Naive thymus-derived CD4-positive, alpha-beta T cell (primary cell): ENCODE results near the gene EIF4A2. TPM values are rescaled to one million over a fixed set of nuclear protein-coding genes. Genes with fewer than 3 reads are reported as not detected.
A peak's percentile ranks its signal among the peaks of the same experiment; 100 is the strongest.

ENCODE experiments used
- ATAC-seq: fragments of 150-1000 bp; cut with Tn5 transposase; 2 replicates; pipeline ENCODE4 v1.10.0; 2021; ENCODE audit warnings: mild to moderate bottlenecking, moderate library complexity
- CTCF ChIA-PET: fragments of 350-600 bp; sonication (Branson Sonifier 250); formaldehyde crosslinking; loops from one replicate; lab custom pipeline; 2021; ENCODE audit warnings: antibody characterized with exemption; lab: Charles Lee
- POLR2A ChIA-PET: fragments of 350-600 bp; sonication (Branson Sonifier 250); formaldehyde crosslinking; loops from one replicate; lab custom pipeline; 2021; ENCODE audit warnings: antibody characterized with exemption, inconsistent platforms; lab: Charles Lee
- DNase-seq, 9 donors: peaks; one replicate each; pipeline versions ENCODE4 v3.0.0 to v3.0.0-alpha.2; 2020 to 2022; ENCODE audit warnings: mixed read lengths in 1 of 9
- H3K27ac ChIP-seq: one replicate; pipeline ENCODE4 v1.7.0; 2013; ENCODE audit warnings: mild to moderate bottlenecking, low read depth, low read length, moderate library complexity
- H3K27me3 ChIP-seq, 2 donors: one replicate each; pipeline ENCODE4 v1.7.0; 2013; ENCODE audit warnings: low read length in 2 of 2, mild to moderate bottlenecking in 2 of 2, moderate library complexity in 2 of 2; ENCODE audit not compliant: control insufficient read depth in 2 of 2, insufficient read depth in 2 of 2
- H3K36me3 ChIP-seq, 3 experiments: 1 replicate in 2 of 3; 2 replicates in 1 of 3; pipeline ENCODE4 v1.7.0; 2013; ENCODE audit warnings: low read length in 3 of 3, mild to moderate bottlenecking in 3 of 3, moderate library complexity in 1 of 3; ENCODE audit not compliant: insufficient read depth in 3 of 3, control insufficient read depth in 2 of 3
- H3K4me1 ChIP-seq, 2 donors: one replicate each; pipeline ENCODE4 v1.7.0; 2013; ENCODE audit warnings: low read length in 2 of 2, mild to moderate bottlenecking in 2 of 2, moderate library complexity in 1 of 2; ENCODE audit not compliant: control insufficient read depth in 2 of 2, insufficient read depth in 2 of 2
- H3K4me3 ChIP-seq: 2 replicates; pipeline ENCODE4 v1.7.0; 2013; ENCODE audit warnings: mild to moderate bottlenecking, low read length
- H3K9me3 ChIP-seq, 3 experiments: 1 replicate in 2 of 3; 2 replicates in 1 of 3; pipeline ENCODE4 v1.7.0; 2013; ENCODE audit warnings: low read length in 3 of 3; ENCODE audit not compliant: control insufficient read depth in 2 of 3
- H3K27ac Mint-ChIP-seq, 9 donors: one replicate each; pipeline ENCODE4 v1.8.0; 2020 to 2022; ENCODE audit warnings: mixed read lengths in 9 of 9, mild to moderate bottlenecking in 8 of 9, moderate library complexity in 5 of 9, inconsistent platforms in 2 of 9
- H3K27me3 Mint-ChIP-seq, 5 donors: one replicate each; pipeline ENCODE4 v1.8.0; 2021 to 2022; ENCODE audit warnings: mixed read lengths in 5 of 5, mild to moderate bottlenecking in 1 of 5
- H3K36me3 Mint-ChIP-seq, 5 donors: one replicate each; pipeline ENCODE4 v1.8.0; 2020 to 2022; ENCODE audit warnings: mixed read lengths in 5 of 5, mild to moderate bottlenecking in 3 of 5, inconsistent platforms in 1 of 5
- H3K4me1 Mint-ChIP-seq, 7 donors: one replicate each; pipeline ENCODE4 v1.8.0; 2020 to 2022; ENCODE audit warnings: mixed read lengths in 7 of 7, mild to moderate bottlenecking in 3 of 7, inconsistent platforms in 1 of 7
- H3K4me3 Mint-ChIP-seq, 10 donors: one replicate each; pipeline ENCODE4 v1.8.0; 2020 to 2022; ENCODE audit warnings: mild to moderate bottlenecking in 10 of 10, mixed read lengths in 10 of 10, moderate library complexity in 6 of 10, inconsistent platforms in 2 of 10
- H3K9me3 Mint-ChIP-seq, 11 donors: one replicate each; pipeline ENCODE4 v1.8.0; 2020 to 2022; ENCODE audit warnings: mixed read lengths in 11 of 11, mild to moderate bottlenecking in 4 of 11, inconsistent platforms in 1 of 11, moderate library complexity in 1 of 11
- intact Hi-C, 2 donors: fragments of 100-400 bp; cut with micrococcal nuclease; formaldehyde crosslinking; loops; one replicate each; pipeline ENCODE4 v1.15.1; 2023
- polyA plus RNA-seq, 2 donors: library from polyadenylated mRNA; unstranded; fragments of 300-500 nt; fragmentation: Illumina TruSeq; gene quantifications; one replicate each; pipeline ENCODE4 v1.2.3, GENCODE V29; 2021
- total RNA-seq, 6 experiments: library from RNA in 5 of 6; stranded (reverse) in 5 of 6; gene quantifications; 1 replicate in 5 of 6; 2 replicates in 1 of 6; pipeline ENCODE4 v1.2.3 and lab custom pipeline; 2021 to 2026

Gene EIF4A2
- total and polyA plus RNA-seq, 7 experiments from 2014 or later, result 237 to 804 (median 626) TPM

- ATAC-seq, result no peak
- Mint-ChIP-seq H3K27ac (peak overlapping the region in 7 of 9 donors; percentile 17 to 87 (median 57)), H3K4me3 (peak overlapping the region in 9 of 10 donors; percentile 8 to 99 (median 68)), H3K4me1 (peaks cover 29 to 65% (median 58%) of the 10 kb centered on the region in 7 donors), H3K36me3 (peaks cover 19 to 68% (median 64%) of the 10 kb centered on the region in 5 donors), H3K27me3 (peaks cover 0 to 3% (median 0%) of the 10 kb centered on the region in 5 donors), H3K9me3 (peaks cover 0 to 18% (median 0%) of the 10 kb centered on the region in 11 donors)
- no peaks in the 10 kb centered on the region for H3K27me3 ChIP-seq
- no peak for DNase-seq
- H3K27ac ChIP-seq, result no peak overlapping the region
- ChIA-PET CTCF (no interaction called here), POLR2A (interaction anchor here (0.6 to 1.6 kb wide), 4 partner anchors 11 to 855 kb away, joined by 3 to 9 read pairs (median 4); partner anchors contain the start of gene RFC4)
- H3K4me1 ChIP-seq, result peaks cover 37 to 50% of the 10 kb centered on the region in 2 donors
- intact Hi-C loops, result loop anchor here (10.0 kb wide), 2 partner anchors 1203 to 1973 kb away; partner anchors contain the start of genes SENP2 (in 1 of the 2) and VPS8 (in 1 of the 2)
- H3K9me3 ChIP-seq, result no peaks in the 10 kb centered on the region
- peaks cover 50 to 72% (median 59%) of the 10 kb centered on the region in 3 experiments for H3K36me3 ChIP-seq
- peak overlapping the region; percentile 15 for H3K4me3 ChIP-seq
Measured at GRCh38 chr3:186787642-186788481, 4.5 kb downstream of the EIF4A2 start.

- intact Hi-C loops, result loop anchor here (10.0 kb wide), 2 partner anchors 1204 to 1974 kb away; partner anchors contain the start of genes SENP2 (in 1 of the 2) and VPS8 (in 1 of the 2)
- ATAC-seq (no peak), DNase-seq (no peak)
- Histone ChIP-seq H3K36me3 (peaks cover 50 to 72% (median 59%) of the 10 kb centered on the region in 3 experiments), H3K27ac (no peak overlapping the region), H3K9me3 (no peaks in the 10 kb centered on the region), H3K4me3 (no peak overlapping the region), H3K4me1 (peaks cover 37 to 50% of the 10 kb centered on the region in 2 donors), H3K27me3 (no peaks in the 10 kb centered on the region)
- peaks cover 29 to 63% (median 54%) of the 10 kb centered on the region in 7 donors for H3K4me1 Mint-ChIP-seq
- CTCF ChIA-PET, result interaction anchor here (1.5 kb wide), 1 partner anchor 33 kb away, joined by 5 read pairs; no protein-coding TSS in a partner anchor
- no peaks in the 10 kb centered on the region for H3K27me3 Mint-ChIP-seq
- POLR2A ChIA-PET, result interaction anchor here (0.9 to 1.7 kb wide), 6 partner anchors 9 to 38 kb away, joined by 3 to 9 read pairs (median 4); partner anchors contain the start of gene RFC4
- peaks cover 0 to 11% (median 0%) of the 10 kb centered on the region in 11 donors for H3K9me3 Mint-ChIP-seq
- peak overlapping the region in 8 of 9 donors; percentile 12 to 87 (median 26) for H3K27ac Mint-ChIP-seq
- H3K36me3 Mint-ChIP-seq, result peaks cover 19 to 70% (median 66%) of the 10 kb centered on the region in 5 donors
- peak overlapping the region in 6 of 10 donors; percentile 1 to 99 (median 70) for H3K4me3 Mint-ChIP-seq
Measured at GRCh38 chr3:186788482-186789370, 5.3 kb downstream of the EIF4A2 start.

GRCh38 chr3:186789554-186790260, 6.3 kb downstream of the EIF4A2 start:
- Histone ChIP-seq H3K4me3 (no peak overlapping the region), H3K27me3 (no peaks in the 10 kb centered on the region), H3K9me3 (no peaks in the 10 kb centered on the region), H3K4me1 (peaks cover 35 to 45% of the 10 kb centered on the region in 2 donors), H3K36me3 (peaks cover 44 to 68% (median 61%) of the 10 kb centered on the region in 3 experiments), H3K27ac (no peak overlapping the region)
- ChIA-PET POLR2A (interaction anchor here (0.6 to 1.7 kb wide), 5 partner anchors 10 to 92 kb away, joined by 3 to 6 read pairs (median 4); partner anchors contain the start of gene RFC4), CTCF (interaction anchor here (1.5 kb wide), 1 partner anchor 32 kb away, joined by 5 read pairs; no protein-coding TSS in a partner anchor)
- Mint-ChIP-seq H3K4me1 (peaks cover 22 to 56% (median 47%) of the 10 kb centered on the region in 7 donors), H3K4me3 (no peak overlapping the region), H3K27me3 (no peaks in the 10 kb centered on the region), H3K9me3 (peaks cover 0 to 3% (median 0%) of the 10 kb centered on the region in 11 donors), H3K36me3 (peaks cover 13 to 69% (median 62%) of the 10 kb centered on the region in 5 donors), H3K27ac (peak overlapping the region in 2 of 9 donors; percentile 45 to 57)
- ATAC-seq, result no peak
- intact Hi-C loops, result loop anchor here (2.0 to 10.0 kb wide), 3 partner anchors 15 to 1975 kb away; partner anchors contain the start of genes SENP2 (in 1 of the 2) and VPS8 (in 1 of the 2)
- DNase-seq, result no peak

GRCh38 chr3:186790261-186790981, 7.0 kb downstream of the EIF4A2 start:
- POLR2A ChIA-PET, result interaction anchor here (0.6 to 1.7 kb wide), 4 partner anchors 9 to 92 kb away, joined by 3 to 4 read pairs (median 4); partner anchors contain the start of gene RFC4
- CTCF ChIA-PET, result interaction anchor here (1.5 kb wide), 1 partner anchor 31 kb away, joined by 5 read pairs; no protein-coding TSS in a partner anchor
- Histone ChIP-seq H3K27me3 (no peaks in the 10 kb centered on the region), H3K36me3 (peaks cover 37 to 60% (median 55%) of the 10 kb centered on the region in 3 experiments), H3K27ac (no peak overlapping the region), H3K9me3 (no peaks in the 10 kb centered on the region), H3K4me1 (peaks cover 28 to 38% of the 10 kb centered on the region in 2 donors), H3K4me3 (no peak overlapping the region)
- ATAC-seq, result peak; percentile 40
- Mint-ChIP-seq H3K36me3 (peaks cover 11 to 63% (median 54%) of the 10 kb centered on the region in 5 donors), H3K27ac (peak overlapping the region in 7 of 9 donors; percentile 1 to 57 (median 38)), H3K27me3 (no peaks in the 10 kb centered on the region), H3K9me3 (peaks cover 0 to 3% (median 0%) of the 10 kb centered on the region in 11 donors), H3K4me3 (no peak overlapping the region), H3K4me1 (peaks cover 18 to 49% (median 39%) of the 10 kb centered on the region in 7 donors)
- intact Hi-C loops, result loop anchor here in 1 of 2 donors (2.0 kb wide), 1 partner anchor 14 kb away; no protein-coding TSS in a partner anchor
- no peak for DNase-seq
